Spleen (tissue), 11 donors: ENCODE data around the gene SRP54. TPM values are rescaled to one million over a fixed set of nuclear protein-coding genes. Genes with fewer than 3 reads are reported as not detected.

Experiments used
- DNase-seq: peaks from one replicate; pipeline ENCODE4 v3.0.0-alpha.2; 2020
- H3K27ac ChIP-seq, 8 donors: fragments of 200-600 bp; sonication (generic) in 7 of 8; 1 replicate in 4 of 8; 2 replicates in 4 of 8; pipeline versions ENCODE4 v1.5.0 to v1.8.0; 2016 to 2021; ENCODE audit warnings: inconsistent platforms in 4 of 8, mild to moderate bottlenecking in 4 of 8, moderate library complexity in 1 of 8
- H3K27me3 ChIP-seq, 7 donors: fragments of 200-600 bp; sonication (generic) in 6 of 7; replicated peaks in 1 of 7; 1 replicate in 4 of 7; 2 replicates in 3 of 7; pipeline versions ENCODE4 v1.5.0 to v1.8.0; 2016 to 2021; ENCODE audit warnings: inconsistent platforms in 3 of 7, mild to moderate bottlenecking in 1 of 7
- H3K36me3 ChIP-seq, 6 donors: fragments of 200-600 bp; sonication (generic) in 5 of 6; 1 replicate in 4 of 6; 2 replicates in 2 of 6; pipeline versions ENCODE4 v1.5.0 to v1.8.0; 2016 to 2021; ENCODE audit warnings: inconsistent platforms in 2 of 6
- H3K4me1 ChIP-seq, 6 donors: fragments of 200-600 bp; sonication (generic) in 5 of 6; 1 replicate in 3 of 6; 2 replicates in 3 of 6; pipeline versions ENCODE4 v1.5.0 to v1.8.0; 2016 to 2021; ENCODE audit warnings: inconsistent platforms in 3 of 6
- H3K4me3 ChIP-seq, 8 donors: fragments of 200-600 bp; sonication (generic) in 7 of 8; 1 replicate in 4 of 8; 2 replicates in 4 of 8; pipeline versions ENCODE4 v1.5.0 to v1.8.0; 2016 to 2021; ENCODE audit warnings: inconsistent platforms in 4 of 8, mild to moderate bottlenecking in 4 of 8, moderate library complexity in 2 of 8
- H3K9me3 ChIP-seq, 8 donors: fragments of 200-600 bp; sonication (generic) in 7 of 8; 1 replicate in 4 of 8; 2 replicates in 4 of 8; pipeline versions ENCODE4 v1.5.0 to v1.8.0; 2016 to 2021; ENCODE audit warnings: inconsistent platforms in 4 of 8
- POLR2A ChIP-seq, 3 donors: fragments of 450-650 bp; IDR thresholded peaks; one replicate each; pipeline ENCODE4 v1.5.1; 2017; ENCODE audit warnings: antibody characterized with exemption in 3 of 3, mild to moderate bottlenecking in 1 of 3
- POLR2AphosphoS5 ChIP-seq, 3 donors: sonication (generic); formaldehyde crosslinking; IDR thresholded peaks; one replicate each; pipeline ENCODE4 v1.5.1; 2017; ENCODE audit warnings: antibody characterized with exemption in 3 of 3
- WGBS, 5 donors: extraction: QIAGEN DNeasy Blood & Tissue Kit in 3 of 5; methylation state at CpG; one replicate each; pipeline versions ENCODE4 v1.1.5 to v1.1.7; 2013 to 2018; 5-methylcytosine and 5-hydroxymethylcytosine counted together
- intact Hi-C: fragments of 100-400 bp; cut with DNase I; formaldehyde crosslinking; loops from one replicate; pipeline ENCODE4 v1.15.0; 2023; ENCODE audit warnings: low total_unique reads
- polyA plus RNA-seq, 3 donors: library from polyadenylated mRNA; stranded (reverse); fragments of 200-250 nt; gene quantifications; one replicate each; pipeline ENCODE4 v1.2.1, GENCODE V29; 2013
- total RNA-seq, 7 donors: library from RNA; depleted of rRNA in 3 of 7; stranded (reverse); fragments of >200 nt in 3 of 7; fragmentation: NEBNext Ultra II Directional in 4 of 7; extraction: Animal tissue kit (Norgen Biotek cat#: 25700) in 4 of 7; gene quantifications; one replicate each; pipeline versions ENCODE4 v1.1.0 to v1.2.1, GENCODE V29; 2016 to 2021
- TF ChIP-seq, protein P1 (sequence below), 11 experiments: fragments of 200-600 bp in 7 of 11; fragments of 450-650 bp in 4 of 11; sonication (generic) in 4 of 11; IDR thresholded peaks in 8 of 11; conservative IDR thresholded peaks in 3 of 11; 1 replicate in 7 of 11; 2 replicates in 4 of 11; pipeline versions ENCODE4 v1.4.0 to v1.8.0; 2016 to 2021; ENCODE audit warnings: antibody characterized with exemption in 11 of 11, inconsistent platforms in 4 of 11, mild to moderate bottlenecking in 1 of 11
- donor health status: healthy with polysubstance abuse.
- donor health status: DM: no; HTN: no; CAD: no; lungs with moderate emphysema.
- donor health status: DM: no; HTN: no; CAD: no.
- donor health status: Bipolar disorder and iron deficiency.
- donor health status: healthy.
- donor health status: DM: no; HTN: no; CAD: no.
- donor health status: DM: yes; HTN: yes; CAD: no.

Gene SRP54
- total and polyA plus RNA-seq, 10 donors, result 16.4 to 65.0 (median 49.7) TPM

DNA sequence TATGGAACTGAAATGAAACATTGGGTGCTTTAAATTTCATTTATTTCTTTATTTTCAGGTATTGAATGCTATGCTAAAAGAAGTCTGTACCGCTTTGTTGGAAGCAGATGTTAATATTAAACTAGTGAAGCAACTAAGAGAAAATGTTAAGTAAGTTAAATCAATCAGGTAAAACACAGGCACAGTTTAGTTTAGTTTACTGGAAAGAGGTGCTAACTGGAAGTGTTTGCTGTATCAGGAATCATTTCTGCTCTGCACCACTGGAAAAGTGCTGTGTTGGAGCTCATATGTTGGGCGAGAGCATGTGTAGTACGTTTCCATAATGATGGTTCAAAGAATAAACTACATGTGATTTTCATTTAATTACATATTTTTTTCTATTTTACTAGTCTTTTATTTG lies 16.7 kb downstream of the SRP54 start:
- Histone ChIP-seq H3K4me3 (no peak overlapping the region), H3K36me3 (peaks cover 0 to 81% (median 37%) of the 10 kb centered on the region in 6 donors), H3K27me3 (no peaks in the 10 kb centered on the region), H3K27ac (no peak overlapping the region), H3K4me1 (peaks cover 0 to 17% (median 8%) of the 10 kb centered on the region in 6 donors), H3K9me3 (no peaks in the 10 kb centered on the region)
- intact Hi-C loops, result no loop called here
- WGBS, 5 donors, result 94 to 100% (median 96%) methylated on average over 3 of the region's 3 CpGs
- TF ChIP-seq, protein P1, sequence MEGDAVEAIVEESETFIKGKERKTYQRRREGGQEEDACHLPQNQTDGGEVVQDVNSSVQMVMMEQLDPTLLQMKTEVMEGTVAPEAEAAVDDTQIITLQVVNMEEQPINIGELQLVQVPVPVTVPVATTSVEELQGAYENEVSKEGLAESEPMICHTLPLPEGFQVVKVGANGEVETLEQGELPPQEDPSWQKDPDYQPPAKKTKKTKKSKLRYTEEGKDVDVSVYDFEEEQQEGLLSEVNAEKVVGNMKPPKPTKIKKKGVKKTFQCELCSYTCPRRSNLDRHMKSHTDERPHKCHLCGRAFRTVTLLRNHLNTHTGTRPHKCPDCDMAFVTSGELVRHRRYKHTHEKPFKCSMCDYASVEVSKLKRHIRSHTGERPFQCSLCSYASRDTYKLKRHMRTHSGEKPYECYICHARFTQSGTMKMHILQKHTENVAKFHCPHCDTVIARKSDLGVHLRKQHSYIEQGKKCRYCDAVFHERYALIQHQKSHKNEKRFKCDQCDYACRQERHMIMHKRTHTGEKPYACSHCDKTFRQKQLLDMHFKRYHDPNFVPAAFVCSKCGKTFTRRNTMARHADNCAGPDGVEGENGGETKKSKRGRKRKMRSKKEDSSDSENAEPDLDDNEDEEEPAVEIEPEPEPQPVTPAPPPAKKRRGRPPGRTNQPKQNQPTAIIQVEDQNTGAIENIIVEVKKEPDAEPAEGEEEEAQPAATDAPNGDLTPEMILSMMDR (IDR thresholded peaks at IDR 0.05 in 8 of 11, conservative IDR thresholded peaks at IDR 0.05 in 3 of 11), result no peak
- no peak for TF ChIP-seq POLR2AphosphoS5 (IDR thresholded peaks at IDR 0.05)
- no peak for TF ChIP-seq POLR2A (IDR thresholded peaks at IDR 0.05)
- DNase-seq, result no peak

DNA sequence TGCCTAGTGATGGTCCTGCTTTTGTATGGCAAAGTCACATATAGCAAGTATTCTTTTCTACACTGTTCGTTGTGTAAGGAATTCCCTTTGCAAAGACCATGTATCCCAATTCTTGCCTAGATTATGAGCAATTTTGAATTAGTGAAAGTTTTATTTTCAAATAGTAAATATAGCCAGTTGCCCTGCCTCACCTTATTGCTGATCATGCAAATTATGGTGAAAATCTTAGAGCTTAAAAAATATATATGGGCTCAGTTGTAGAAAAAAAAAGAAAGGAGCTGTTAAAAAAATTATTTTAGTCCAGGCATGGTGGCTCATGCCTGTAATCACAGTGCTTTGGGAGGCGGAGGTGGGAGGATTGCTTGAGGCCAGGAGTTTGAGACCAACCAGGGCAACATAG lies 18.8 kb downstream of the SRP54 start:
- no peaks in the 10 kb centered on the region for H3K9me3 ChIP-seq
- peaks cover 0 to 7% (median 0%) of the 10 kb centered on the region in 6 donors for H3K4me1 ChIP-seq
- 92 to 100% (median 98%) methylated on average over 2 of the region's 2 CpGs for WGBS, 5 donors
- H3K27ac ChIP-seq, result no peak overlapping the region
- no peak for TF ChIP-seq POLR2A (IDR thresholded peaks at IDR 0.05)
- TF ChIP-seq, protein P1 (IDR thresholded peaks at IDR 0.05 in 8 of 11, conservative IDR thresholded peaks at IDR 0.05 in 3 of 11), result no peak
- TF ChIP-seq POLR2AphosphoS5 (IDR thresholded peaks at IDR 0.05), result no peak
- intact Hi-C loops, result no loop called here
- no peak for DNase-seq
- no peaks in the 10 kb centered on the region for H3K27me3 ChIP-seq
- no peak overlapping the region for H3K4me3 ChIP-seq
- peaks cover 0 to 95% (median 42%) of the 10 kb centered on the region in 6 donors for H3K36me3 ChIP-seq

DNA sequence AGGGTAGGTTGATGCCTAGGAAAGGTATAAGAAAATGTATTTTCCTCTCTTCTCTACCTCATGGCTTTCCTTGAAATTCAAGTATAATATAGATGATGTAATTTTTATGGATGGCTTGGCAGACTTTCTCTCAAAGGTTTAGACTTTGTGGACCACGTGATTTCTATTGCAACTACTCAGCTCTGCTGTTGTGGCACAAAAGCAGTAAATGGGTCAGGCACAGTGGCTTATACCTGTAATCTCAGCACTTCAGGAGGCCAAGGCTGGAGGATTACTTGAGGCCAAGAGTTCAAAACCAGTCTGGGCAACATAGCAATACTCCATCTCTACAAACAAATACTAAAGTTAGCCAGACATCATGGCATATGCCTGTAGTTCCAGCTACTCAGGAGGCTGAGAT lies 22.0 kb downstream of the SRP54 start:
- no peaks in the 10 kb centered on the region for H3K9me3 ChIP-seq
- DNase-seq, result no peak
- no peaks in the 10 kb centered on the region for H3K27me3 ChIP-seq
- H3K4me3 ChIP-seq, result no peak overlapping the region
- TF ChIP-seq POLR2A (IDR thresholded peaks at IDR 0.05), result no peak
- TF ChIP-seq POLR2AphosphoS5 (IDR thresholded peaks at IDR 0.05), result no peak
- TF ChIP-seq, protein P1 (IDR thresholded peaks at IDR 0.05 in 8 of 11, conservative IDR thresholded peaks at IDR 0.05 in 3 of 11), result no peak
- H3K36me3 ChIP-seq, result peaks cover 0 to 94% (median 44%) of the 10 kb centered on the region in 6 donors
- H3K4me1 ChIP-seq, result no peaks in the 10 kb centered on the region
- H3K27ac ChIP-seq, result no peak overlapping the region
- intact Hi-C loops, result no loop called here
- WGBS, 5 donors, result 74 to 100% (median 95%) methylated on average over 1 of the region's 1 CpG

DNA sequence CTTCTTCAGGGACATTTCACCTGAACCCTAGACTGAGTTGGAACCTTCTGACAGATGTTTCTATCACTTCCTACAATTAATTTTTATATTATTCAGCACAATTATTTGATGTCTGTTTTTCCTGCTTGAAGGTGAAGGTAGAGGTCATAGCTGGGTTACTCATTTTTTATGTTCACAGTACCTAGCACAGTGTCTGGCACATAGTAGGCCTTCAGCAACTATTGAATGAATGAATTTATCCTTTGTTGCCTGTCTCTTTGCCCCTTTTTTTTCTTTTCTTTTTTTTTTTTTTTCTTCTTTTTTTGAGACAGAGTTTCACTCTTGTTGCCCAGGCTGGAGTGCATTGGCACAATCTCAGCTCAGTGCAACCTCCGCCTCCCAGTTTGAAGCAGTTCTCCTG lies 33.8 kb downstream of the SRP54 start:
- DNase-seq, result no peak
- peaks cover 0 to 8% (median 0%) of the 10 kb centered on the region in 6 donors for H3K4me1 ChIP-seq
- H3K27me3 ChIP-seq, result no peaks in the 10 kb centered on the region
- 100% methylated on average over 1 of the region's 1 CpG for WGBS, 5 donors
- TF ChIP-seq POLR2A (IDR thresholded peaks at IDR 0.05) (no peak), POLR2AphosphoS5 (IDR thresholded peaks at IDR 0.05) (no peak)
- TF ChIP-seq, protein P1 (IDR thresholded peaks at IDR 0.05 in 8 of 11, conservative IDR thresholded peaks at IDR 0.05 in 3 of 11), result no peak
- H3K27ac ChIP-seq, result no peak overlapping the region
- peaks cover 0 to 100% (median 82%) of the 10 kb centered on the region in 6 donors for H3K36me3 ChIP-seq
- no peaks in the 10 kb centered on the region for H3K9me3 ChIP-seq
- no peak overlapping the region for H3K4me3 ChIP-seq
- intact Hi-C loops, result no loop called here
